NCI-H146 treated with DMSO at 0.1 percent for 48 hours (cell line): ENCODE data around the gene SERPINA5.
"Not testable (repeated sequence)": the region's sequence is repeated elsewhere in the genome, so short reads cannot be mapped to it uniquely, and the experiment has no call there.

ENCODE experiments used
- DNase-seq: peaks from one replicate; lab custom pipeline; 2025; ENCODE audit not compliant: unreplicated experiment; lab: John Stamatoyannopoulos, UW

The SERPINA5 gene

GRCh38 chr14:94621358-94622134, 40.3 kb downstream of the SERPINA5 start:
- no peak for DNase-seq

- DNase-seq: no peak
These were observed 41.6 kb downstream of the SERPINA5 start for GRCh38 chr14:94622653-94623421.

GRCh38 chr14:94623422-94623809, 42.2 kb downstream of the SERPINA5 start:
- DNase-seq: no peak

GRCh38 chr14:94623856-94624499, 42.8 kb downstream of the SERPINA5 start:
- no peak for DNase-seq

- no peak for DNase-seq
These were observed 43.5 kb downstream of the SERPINA5 start for GRCh38 chr14:94624537-94625352.

GRCh38 chr14:94625353-94625635, 44.1 kb downstream of the SERPINA5 start:
- no peak for DNase-seq

GRCh38 chr14:94628578-94628977, 47.4 kb downstream of the SERPINA5 start:
- DNase-seq: no peak

GRCh38 chr14:94630396-94630795, 49.2 kb downstream of the SERPINA5 start:
- no peak for DNase-seq

- no peak for DNase-seq
These were observed 49.8 kb downstream of the SERPINA5 start for GRCh38 chr14:94631050-94631449.

GRCh38 chr14:94631536-94632304, 50.5 kb downstream of the SERPINA5 start:
- no peak for DNase-seq

GRCh38 chr14:94632305-94632590, 51.0 kb downstream of the SERPINA5 start:
- no peak for DNase-seq

GRCh38 chr14:94633121-94633520, 51.9 kb downstream of the SERPINA5 start:
- no peak for DNase-seq

- no peak for DNase-seq
These were observed 53.9 kb downstream of the SERPINA5 start for GRCh38 chr14:94635154-94635553.

- no peak for DNase-seq
These were observed 55.7 kb downstream of the SERPINA5 start for GRCh38 chr14:94636744-94637412.

GRCh38 chr14:94637814-94638213, 56.6 kb downstream of the SERPINA5 start:
- not testable (repeated sequence) for DNase-seq

GRCh38 chr14:94638339-94638738, 57.1 kb downstream of the SERPINA5 start:
- DNase-seq: no peak

- no peak for DNase-seq
These were observed 58.0 kb downstream of the SERPINA5 start for GRCh38 chr14:94638961-94639817.

- no peak for DNase-seq
These were observed 59.8 kb downstream of the SERPINA5 start for GRCh38 chr14:94640721-94641631.
